ENCODE results near the gene SMARCC2. TPM values are rescaled to one million over a fixed set of nuclear protein-coding genes. Genes with fewer than 3 reads are reported as not detected.

The SMARCC2 gene
- total RNA-seq, 2 donors from 2014 or later = 60.4 to 101 TPM

- DNase-seq (ENCODE audit: low spot score) = peak; percentile 49
- Histone ChIP-seq H3K27ac (peak overlapping the region; percentile 72 to 99), H3K4me1 (replicated peaks) (no peaks in the 10 kb centered on the region), H3K36me3 (peaks cover 14 to 21% of the 10 kb centered on the region in 2 donors), H3K9me3 (no peaks in the 10 kb centered on the region), H3K27me3 (replicated peaks; ENCODE audit: insufficient read depth) (no peaks in the 10 kb centered on the region), H3K4me3 (no peak overlapping the region)
- TF ChIP-seq POLR2AphosphoS5 (IDR thresholded peaks at IDR 0.05) (no peak), POLR2A (IDR thresholded peaks at IDR 0.05) (no peak), CTCF (IDR thresholded peaks at IDR 0.05) (no peak)
- 64% methylated on average over 3 of the region's 3 CpGs for WGBS
- intact Hi-C loops (cut with DNase I) = no loop called here
Measured at GRCh38 chr12:56216461-56216860, 27.2 kb upstream of the SMARCC2 start.

- no peaks in the 10 kb centered on the region for H3K27me3 ChIP-seq (replicated peaks; ENCODE audit: insufficient read depth)
- peak; percentile 42 for DNase-seq (ENCODE audit: low spot score)
- H3K36me3 ChIP-seq = peaks cover 26 to 38% of the 10 kb centered on the region in 2 donors
- intact Hi-C loops (cut with DNase I) = no loop called here
- no peaks in the 10 kb centered on the region for H3K9me3 ChIP-seq
- TF ChIP-seq POLR2AphosphoS5 (IDR thresholded peaks at IDR 0.05) (peak; percentile 84), CTCF (IDR thresholded peaks at IDR 0.05) (no peak), POLR2A (IDR thresholded peaks at IDR 0.05) (no peak)
- no peaks in the 10 kb centered on the region for H3K4me1 ChIP-seq (replicated peaks)
- WGBS = 58% methylated on average over 5 of the region's 5 CpGs
- H3K4me3 ChIP-seq = no peak overlapping the region
- H3K27ac ChIP-seq = peak overlapping the region; percentile 20 to 99
Measured at GRCh38 chr12:56213878-56214277, 24.6 kb upstream of the SMARCC2 start.

- Histone ChIP-seq H3K36me3 (peaks cover 32 to 45% of the 10 kb centered on the region in 2 donors), H3K27ac (peak overlapping the region in 1 of 2 donors; percentile 99)
- intact Hi-C loops (cut with DNase I) = no loop called here
Measured at GRCh38 chr12:56212361-56212760, 23.1 kb upstream of the SMARCC2 start.

GRCh38 chr12:56208006-56208405 is 18.7 kb upstream of the SMARCC2 start:
- Histone ChIP-seq H3K27me3 (replicated peaks; ENCODE audit: insufficient read depth) (no peaks in the 10 kb centered on the region), H3K27ac (no peak overlapping the region), H3K9me3 (no peaks in the 10 kb centered on the region), H3K36me3 (peaks cover 26 to 35% of the 10 kb centered on the region in 2 donors), H3K4me1 (replicated peaks) (no peaks in the 10 kb centered on the region), H3K4me3 (no peak overlapping the region)
- intact Hi-C loops (cut with DNase I) = no loop called here
- TF ChIP-seq CTCF (IDR thresholded peaks at IDR 0.05) = no peak
- no peak for TF ChIP-seq POLR2AphosphoS5 (IDR thresholded peaks at IDR 0.05)
- TF ChIP-seq POLR2A (IDR thresholded peaks at IDR 0.05) = no peak
- no peak for DNase-seq (ENCODE audit: low spot score)
- 83% methylated on average over 6 of the region's 6 CpGs for WGBS

More at GRCh38 chr12:56212361-56212760, 23.1 kb upstream of the SMARCC2 start:
- Histone ChIP-seq H3K4me3 (no peak overlapping the region), H3K27me3 (replicated peaks; ENCODE audit: insufficient read depth) (no peaks in the 10 kb centered on the region), H3K9me3 (no peaks in the 10 kb centered on the region), H3K4me1 (replicated peaks) (no peaks in the 10 kb centered on the region)
- DNase-seq (ENCODE audit: low spot score) = no peak
- TF ChIP-seq CTCF (IDR thresholded peaks at IDR 0.05) (no peak), POLR2A (IDR thresholded peaks at IDR 0.05) (no peak), POLR2AphosphoS5 (IDR thresholded peaks at IDR 0.05) (no peak)
- WGBS = 87% methylated on average over 1 of the region's 1 CpG

- no peaks in the 10 kb centered on the region for H3K27me3 ChIP-seq (replicated peaks; ENCODE audit: insufficient read depth)
- no peaks in the 10 kb centered on the region for H3K4me1 ChIP-seq (replicated peaks)
- TF ChIP-seq CTCF (IDR thresholded peaks at IDR 0.05) (peak in 3 of 4 experiments; percentile 55 to 66 (median 57)), POLR2A (IDR thresholded peaks at IDR 0.05) (no peak), POLR2AphosphoS5 (IDR thresholded peaks at IDR 0.05) (peak; percentile 38)
- H3K36me3 ChIP-seq = peaks cover 18 to 30% of the 10 kb centered on the region in 2 donors
- H3K4me3 ChIP-seq = no peak overlapping the region
- peak overlapping the region; percentile 11 to 14 for H3K27ac ChIP-seq
- 54% methylated on average over 14 of the region's 14 CpGs for WGBS
- intact Hi-C loops (cut with DNase I) = no loop called here
- DNase-seq (ENCODE audit: low spot score) = peak; percentile 53
- no peaks in the 10 kb centered on the region for H3K9me3 ChIP-seq
Measured at GRCh38 chr12:56206452-56207166, 17.3 kb upstream of the SMARCC2 start.

Data from prostate gland (tissue), 2 donors.